ENCODE data around the gene FTO. TPM values are rescaled to one million over a fixed set of nuclear protein-coding genes. Genes with fewer than 3 reads are reported as not detected.

The FTO gene
- total RNA-seq, 1 donor from 2014 or later = 116 TPM

GRCh38 chr16:54156349-54156748 lies 452.4 kb downstream of the FTO start:
- no peak for DNase-seq (ENCODE audit: low spot score)

- DNase-seq (ENCODE audit: low spot score) = no peak
Measured at GRCh38 chr16:54158986-54159385, 455.0 kb downstream of the FTO start.

GRCh38 chr16:54159490-54160080 lies 455.6 kb downstream of the FTO start:
- DNase-seq (ENCODE audit: low spot score) = no peak

GRCh38 chr16:54160252-54160860 lies 456.4 kb downstream of the FTO start:
- DNase-seq (ENCODE audit: low spot score) = no peak

GRCh38 chr16:54160939-54161897 lies 457.3 kb downstream of the FTO start:
- DNase-seq (ENCODE audit: low spot score) = no peak

- DNase-seq (ENCODE audit: low spot score) = no peak
Measured at GRCh38 chr16:54163197-54163843, 459.4 kb downstream of the FTO start.

- DNase-seq (ENCODE audit: low spot score) = no peak
Measured at GRCh38 chr16:54164789-54165173, 460.8 kb downstream of the FTO start.

GRCh38 chr16:54165174-54165911 lies 461.4 kb downstream of the FTO start:
- no peak for DNase-seq (ENCODE audit: low spot score)

- DNase-seq (ENCODE audit: low spot score) = no peak
Measured at GRCh38 chr16:54165912-54166865, 462.2 kb downstream of the FTO start.

- no peak for DNase-seq (ENCODE audit: low spot score)
Measured at GRCh38 chr16:54169112-54169511, 465.2 kb downstream of the FTO start.

- no peak for DNase-seq (ENCODE audit: low spot score)
Measured at GRCh38 chr16:54171626-54172537, 467.9 kb downstream of the FTO start.

GRCh38 chr16:54173490-54173889 lies 469.5 kb downstream of the FTO start:
- no peak for DNase-seq (ENCODE audit: low spot score)

GRCh38 chr16:54174201-54174600 lies 470.2 kb downstream of the FTO start:
- no peak for DNase-seq (ENCODE audit: low spot score)

- no peak for DNase-seq (ENCODE audit: low spot score)
Measured at GRCh38 chr16:54174750-54175149, 470.8 kb downstream of the FTO start.

- DNase-seq (ENCODE audit: low spot score) = no peak
Measured at GRCh38 chr16:54175169-54175551, 471.2 kb downstream of the FTO start.

- DNase-seq (ENCODE audit: low spot score) = no peak
Measured at GRCh38 chr16:54175552-54176375, 471.8 kb downstream of the FTO start.

GRCh38 chr16:54176376-54176901 lies 472.5 kb downstream of the FTO start:
- no peak for DNase-seq (ENCODE audit: low spot score)
